K562 (cell line): Measurements from ENCODE around the gene DENND5B. TPM values are rescaled to one million over a fixed set of nuclear protein-coding genes. Genes with fewer than 3 reads are reported as not detected.
A peak's percentile ranks its signal among the peaks of the same experiment; 100 is the strongest.

Experiments
- ATAC-seq: fragments of 200-7000 bp; cut with Tn5 transposase; 3 replicates; pipeline ENCODE4 v1.9.1; 2020; ENCODE audit warnings: moderate library complexity
- BruUV-seq: library from RNA; stranded (reverse); fragments of 400-500 nt; replicated peaks from 2 replicates; lab custom pipeline; 2021; lab: Mats Ljungman, UMichigan
- CTCF ChIA-PET: fragments of 300-600 bp; formaldehyde crosslinking; extraction: SDS; loops from one replicate; lab custom pipeline; 2021; ENCODE audit warnings: low intra/inter-chr PET ratio; lab: Yijun Ruan, JAX
- POLR2A ChIA-PET: fragments of 300-600, 350-650 bp; sonication (Branson Sonifier 250); formaldehyde crosslinking; extraction: SDS; loops from one replicate; lab custom pipeline; 2021; ENCODE audit warnings: antibody characterized with exemption, inconsistent platforms; lab: Yijun Ruan, JAX
- DNase-seq, 4 experiments: peaks; one replicate each; pipeline versions ENCODE4 v3.0.0 to v3.0.0-alpha.2; 2011 to 2018; ENCODE audit warnings: low spot score in 3 of 4, mixed read lengths in 3 of 4; ENCODE audit errors: extremely low read depth in 1 of 4
- FAIRE-seq: peaks from 2 replicates; lab custom pipeline; 2011; peaks lifted over from hg19 to GRCh38; lab: Jason Lieb, UNC
- H2AFZ ChIP-seq: 2 replicates; pipeline ENCODE4 v1.6.0; 2011; ENCODE audit warnings: low read depth, low read length, control low read depth, inconsistent platforms
- H3K27ac ChIP-seq: fragments of 200-600 bp; 3 replicates; pipeline ENCODE4 v1.8.0; 2011; ENCODE audit warnings: low read depth, mild to moderate bottlenecking, control low read depth, inconsistent platforms, low read length, moderate library complexity, mixed read lengths; ENCODE audit errors: extremely low read depth
- H3K27me3 ChIP-seq, 2 experiments: fragments of 300-600 bp in 1 of 2; 2 replicates in 1 of 2; 3 replicates in 1 of 2; pipeline versions ENCODE4 v1.6.0 to v1.8.0; 2011; ENCODE audit warnings: inconsistent platforms in 2 of 2, low read length in 2 of 2, mild to moderate bottlenecking in 1 of 2, mixed read lengths in 1 of 2, moderate library complexity in 1 of 2; ENCODE audit not compliant: control insufficient read depth in 2 of 2, insufficient read depth in 2 of 2
- H3K36me3 ChIP-seq: fragments of 300-600 bp; 3 replicates; pipeline ENCODE4 v1.8.0; 2011; ENCODE audit warnings: mild to moderate bottlenecking, low read length, inconsistent platforms; ENCODE audit not compliant: control insufficient read depth, insufficient read depth
- H3K4me1 ChIP-seq, 2 experiments: fragments of 200-600 bp in 1 of 2; replicated peaks in 1 of 2; 2 replicates in 1 of 2; 3 replicates in 1 of 2; pipeline versions ENCODE4 v1.5.1 to v1.8.0; 2011; ENCODE audit warnings: inconsistent platforms in 2 of 2, low read length in 2 of 2, mild to moderate bottlenecking in 1 of 2, mixed read lengths in 1 of 2, moderate library complexity in 1 of 2; ENCODE audit not compliant: control insufficient read depth in 2 of 2, insufficient read depth in 2 of 2
- H3K4me2 ChIP-seq: 2 replicates; pipeline ENCODE4 v1.6.1; 2011; ENCODE audit warnings: low read length, control low read depth, inconsistent platforms, mixed read lengths; ENCODE audit not compliant: insufficient read depth
- H3K4me3 ChIP-seq: fragments of 200-600 bp; sonication (generic), shearing (Covaris generic); 2 replicates; pipeline ENCODE4 v1.5.1; 2016; ENCODE audit warnings: control low read depth, inconsistent platforms
- H3K79me2 ChIP-seq: fragments of 200-600 bp; 3 replicates; pipeline ENCODE4 v1.8.0; 2011; ENCODE audit warnings: low read length, inconsistent platforms; ENCODE audit not compliant: control insufficient read depth, insufficient read depth
- H3K9ac ChIP-seq, 2 experiments: 2 replicates each; pipeline versions ENCODE4 v1.6.0 to v1.6.1; 2011; ENCODE audit warnings: low read depth in 2 of 2, low read length in 2 of 2, control low read depth in 1 of 2, inconsistent platforms in 1 of 2, mild to moderate bottlenecking in 1 of 2, mixed read lengths in 1 of 2; ENCODE audit not compliant: insufficient read depth in 1 of 2
- H3K9me1 ChIP-seq: one replicate; pipeline ENCODE4 v1.6.0; 2011; ENCODE audit warnings: inconsistent platforms, mild to moderate bottlenecking, low read length, moderate library complexity; ENCODE audit not compliant: control insufficient read depth, insufficient read depth
- H3K9me3 ChIP-seq: replicated peaks from 2 replicates; pipeline ENCODE4 v1.5.1; 2011; ENCODE audit warnings: low read depth, low read length, inconsistent platforms; ENCODE audit not compliant: control insufficient read depth, insufficient read depth
- H4K20me1 ChIP-seq: replicated peaks from 2 replicates; pipeline ENCODE4 v1.6.1; 2011; ENCODE audit warnings: low read length, inconsistent platforms, mixed read lengths; ENCODE audit not compliant: control insufficient read depth, insufficient read depth
- BRD4 ChIP-seq: fragments of 200-600 bp; sonication (generic); IDR thresholded peaks from 2 replicates; pipeline ENCODE4 v1.6.1; 2017; ENCODE audit warnings: inconsistent platforms
- CBFB ChIP-seq: sonication (generic); formaldehyde crosslinking; IDR thresholded peaks from 2 replicates; pipeline ENCODE4 v1.4.0; 2020; ENCODE audit warnings: mild to moderate bottlenecking, missing genetic modification reagents
- CEBPB ChIP-seq: fragments of 450-650 bp; IDR thresholded peaks from 2 replicates; pipeline ENCODE4 v1.6.1; 2016; ENCODE audit warnings: missing genetic modification characterization, missing compliant biosample characterization
- CEBPG ChIP-seq, 3 experiments: fragments of 200-800 bp in 1 of 3; sonication (Bioruptor generic) in 1 of 3; sonication (generic) in 1 of 3; formaldehyde crosslinking in 1 of 3; IDR thresholded peaks in 2 of 3; conservative IDR thresholded peaks in 1 of 3; 2 replicates each; pipeline versions ENCODE4 v1.6.1 to v1.8.0; 2016 to 2022; ENCODE audit warnings: missing compliant biosample characterization in 2 of 3, missing genetic modification characterization in 2 of 3, mild to moderate bottlenecking in 1 of 3, missing genetic modification reagents in 1 of 3
- DDX20 ChIP-seq: fragments of 450-650 bp; IDR thresholded peaks from 2 replicates; pipeline ENCODE4 v1.6.1; 2016; ENCODE audit warnings: missing genetic modification characterization, low read depth, mild to moderate bottlenecking, missing compliant biosample characterization, moderate library complexity
- E2F8 ChIP-seq: fragments of 450-650 bp; IDR thresholded peaks from 2 replicates; pipeline ENCODE4 v1.7.1; 2018; ENCODE audit warnings: mild to moderate bottlenecking, low read depth; ENCODE audit not compliant: partially characterized antibody
- HDGF ChIP-seq: fragments of 450-650 bp; IDR thresholded peaks from 2 replicates; pipeline ENCODE4 v1.6.1; 2016
- JUN ChIP-seq, 2 experiments: sonication (generic) in 1 of 2; formaldehyde crosslinking in 1 of 2; IDR thresholded peaks; 2 replicates each; pipeline versions ENCODE4 v1.6.1 to v1.8.0; 2012 to 2022; ENCODE audit warnings: borderline replicate concordance in 2 of 2, mild to moderate bottlenecking in 2 of 2, improper control_type of control experiment in 1 of 2, low read depth in 1 of 2, low read length in 1 of 2, missing genetic modification reagents in 1 of 2
- NRF1 ChIP-seq, 2 experiments: fragments of 450-650 bp; IDR thresholded peaks in 1 of 2; conservative IDR thresholded peaks in 1 of 2; 2 replicates each; pipeline ENCODE4 v1.6.1; 2014; ENCODE audit warnings: mild to moderate bottlenecking in 2 of 2
- OTX1 ChIP-seq: fragments of 450-650 bp; formaldehyde crosslinking; IDR thresholded peaks from 2 replicates; pipeline ENCODE4 v1.4.0; 2022; ENCODE audit warnings: mild to moderate bottlenecking
- SIN3A ChIP-seq, 2 experiments: fragments of 150-350 bp in 1 of 2; IDR thresholded peaks; 2 replicates each; pipeline ENCODE4 v1.6.1; 2011 to 2016; ENCODE audit warnings: borderline replicate concordance in 2 of 2, low read depth in 2 of 2, low read length in 2 of 2, mild to moderate bottlenecking in 2 of 2, moderate library complexity in 2 of 2; ENCODE audit not compliant: control insufficient read depth in 1 of 2
- SUPT5H ChIP-seq: fragments of 450-650 bp; IDR thresholded peaks from 2 replicates; pipeline ENCODE4 v1.6.1; 2016
- ZNF140 ChIP-seq: fragments of 250-450 bp; sonication (Bioruptor Pico); IDR thresholded peaks from 2 replicates; pipeline ENCODE4 v1.8.0; 2021; ENCODE audit warnings: moderate library complexity, mild to moderate bottlenecking, inconsistent platforms
- ZNF280B ChIP-seq: fragments of 250-450 bp; sonication (Bioruptor Pico); IDR thresholded peaks from 2 replicates; pipeline ENCODE4 v1.5.1; 2021; ENCODE audit warnings: mild to moderate bottlenecking
- WGBS: fragments of 100-300 bp; shearing (Covaris generic); methylation state at CpG from one replicate; pipeline ENCODE4 v1.1.6; 2016; ENCODE audit warnings: low coverage, mixed read lengths; ENCODE audit not compliant: insufficient coverage; ENCODE audit errors: missing lambda C conversion rate; 5-methylcytosine and 5-hydroxymethylcytosine counted together
- in situ Hi-C: fragments of 300-500 bp; cut with MboI; formaldehyde crosslinking; loops from 4 replicates; pipeline ENCODE4 v1.15.0; 2018; ENCODE audit warnings: inconsistent platforms, mixed read lengths
- intact Hi-C: fragments of 100-400 bp; cut with micrococcal nuclease; formaldehyde crosslinking; loops from 2 replicates; pipeline ENCODE4 v1.14.2; 2022
- polyA plus RNA-seq, 8 experiments: library from polyadenylated mRNA; depleted of rRNA in 4 of 8; stranded (reverse) in 5 of 8; unstranded in 3 of 8; fragments of >200 nt; fragmentation: Nextera tagmentation in 2 of 8; fragmentation: Illumina TruSeq in 1 of 8; extraction: Ambion mirVana in 2 of 8; extraction: Trizol in 1 of 8; gene quantifications; 2 replicates each; pipeline versions ENCODE4 v1.2.1 to v1.2.3, GENCODE V29; 2011 to 2014; ENCODE audit warnings: inconsistent platforms in 1 of 8, missing spikeins in 1 of 8
- total RNA-seq, 7 experiments: library from RNA; depleted of rRNA in 6 of 7; stranded (reverse); fragments of >200 nt in 6 of 7; fragmentation: Illumina TruSeq in 2 of 7; extraction: Trizol in 2 of 7; gene quantifications; 2 replicates each; pipeline versions ENCODE4 v1.2.1 to v1.2.3, GENCODE V29; 2011 to 2021; ENCODE audit warnings: low replicate concordance in 1 of 7

DENND5B gene
- total and polyA plus RNA-seq, 9 of the 15 experiments (the other 6 are each of a cell fraction or from before 2014, with no cell fraction given): 0.99 to 6.0 (median 3.6) TPM

- Histone ChIP-seq H3K27me3 (no peaks in the 10 kb centered on the region), H2AFZ (no peak overlapping the region), H3K9ac (no peak overlapping the region), H3K36me3 (no peaks in the 10 kb centered on the region), H3K4me2 (no peak overlapping the region), H3K4me3 (no peak overlapping the region), H3K79me2 (no peaks in the 10 kb centered on the region), H3K4me1 (peaks cover 0 to 10% of the 10 kb centered on the region in 2 experiments; a peak in 4 of 5 replicates), H3K9me1 (no peaks in the 10 kb centered on the region), H4K20me1 (no peaks in the 10 kb centered on the region)
- no peak for ATAC-seq
- no peak for DNase-seq
- no peak for FAIRE-seq
- POLR2A ChIA-PET: no interaction called here
- intact Hi-C loops: loop anchor here (10.0 kb wide), 3 partner anchors 99 to 309 kb away; partner anchors contain the start of gene SINHCAF
- WGBS: 27% methylated on average over 4 of the region's 4 CpGs
- in situ Hi-C loops: loop anchor here (5.0 kb wide), 1 partner anchor 386 kb away; no protein-coding TSS in a partner anchor
- no peak for TF ChIP-seq OTX1 (CRISPR knock-in tag)
- TF ChIP-seq E2F8: no peak
- no peak for TF ChIP-seq SIN3A (IDR thresholded peaks at IDR 0.05; ENCODE audit: borderline replicate concordance in 2 of 2, control insufficient read depth in 1 of 2, low read depth in 2 of 2, low read length in 2 of 2)
- TF ChIP-seq CEBPG (CRISPR knock-in tag; IDR thresholded peaks at IDR 0.05): no peak
- TF ChIP-seq CEBPG (tag; conservative IDR thresholded peaks at IDR 0.05 in 1 of 2, IDR thresholded peaks at IDR 0.05 in 1 of 2): peak; percentile 43 to 93
- no peak for TF ChIP-seq HDGF
- TF ChIP-seq JUN (IDR thresholded peaks at IDR 0.05; ENCODE audit: borderline replicate concordance, low read depth, low read length): no peak
- TF ChIP-seq JUN (CRISPR knock-in tag; IDR thresholded peaks at IDR 0.05; ENCODE audit: borderline replicate concordance): no peak
- TF ChIP-seq CEBPB: peak; percentile 90
- no peak for TF ChIP-seq DDX20 (tag)
- no peak for TF ChIP-seq SUPT5H
- TF ChIP-seq BRD4: no peak
- no peak for TF ChIP-seq ZNF280B (CRISPR knock-in tag)
- TF ChIP-seq ZNF140 (CRISPR knock-in tag): no peak
- no peak for TF ChIP-seq CBFB (CRISPR knock-in tag)
- TF ChIP-seq NRF1 (conservative IDR thresholded peaks at IDR 0.05 in 1 of 2, IDR thresholded peaks at IDR 0.05 in 1 of 2): no peak
- TF ChIP-seq, all 486 proteins: peak for 2
- Histone ChIP-seq H3K27ac (no peak overlapping the region), H3K9me3 (no peaks in the 10 kb centered on the region)
- BruUV-seq: no TSS peak
- CTCF ChIA-PET: no interaction called here
These were observed 42.5 kb upstream of the DENND5B start for GRCh38 chr12:31633464-31633863.
